GM19035 (cell line): Measurements from ENCODE around the gene ST8SIA2.

Experiments
- ATAC-seq: cut with Tn5 transposase; IDR thresholded peaks from one replicate; pipeline ENCODE4 v1.9.1; 2021; ENCODE audit not compliant: unreplicated experiment

Gene ST8SIA2

GRCh38 chr15:92393071-92393979 lies at the start of gene ST8SIA2:
Gene ST8SIA2 (plus strand): TSS chr15:92393881. CDS start chr15:92394065, 184 bp downstream.
- ATAC-seq = no peak

- ATAC-seq = no peak
Observed at GRCh38 chr15:92343924-92344643, 49.6 kb upstream of the ST8SIA2 start.

- no peak for ATAC-seq
Observed at GRCh38 chr15:92346063-92346462, 47.6 kb upstream of the ST8SIA2 start.

GRCh38 chr15:92355307-92355706 lies 38.4 kb upstream of the ST8SIA2 start:
- ATAC-seq = no peak

- no peak for ATAC-seq
Observed at GRCh38 chr15:92361321-92362000, 32.2 kb upstream of the ST8SIA2 start.

- no peak for ATAC-seq
Observed at GRCh38 chr15:92362001-92362350, 31.7 kb upstream of the ST8SIA2 start.

GRCh38 chr15:92365084-92365483 lies 28.6 kb upstream of the ST8SIA2 start:
- ATAC-seq = no peak

GRCh38 chr15:92365906-92366305 lies 27.8 kb upstream of the ST8SIA2 start:
- ATAC-seq = no peak

GRCh38 chr15:92366381-92366780 lies 27.3 kb upstream of the ST8SIA2 start:
- ATAC-seq = no peak

- ATAC-seq = no peak
Observed at GRCh38 chr15:92375057-92375456, 18.6 kb upstream of the ST8SIA2 start.

- ATAC-seq = no peak
Observed at GRCh38 chr15:92376109-92376508, 17.6 kb upstream of the ST8SIA2 start.

GRCh38 chr15:92377083-92377789 lies 16.4 kb upstream of the ST8SIA2 start:
- no peak for ATAC-seq

GRCh38 chr15:92383519-92384324 lies 10.0 kb upstream of the ST8SIA2 start:
- peak; percentile 68 for ATAC-seq

- no peak for ATAC-seq
Observed at GRCh38 chr15:92384381-92384780, 9.3 kb upstream of the ST8SIA2 start.

- ATAC-seq = no peak
Observed at GRCh38 chr15:92385096-92385495, 8.6 kb upstream of the ST8SIA2 start.

- ATAC-seq = no peak
Observed at GRCh38 chr15:92391640-92392039, 2.0 kb upstream of the ST8SIA2 start.

- no peak for ATAC-seq
Observed at GRCh38 chr15:92392462-92392861, 1.2 kb upstream of the ST8SIA2 start.

GRCh38 chr15:92393980-92394308 lies 263 bp downstream of the ST8SIA2 start:
- ATAC-seq = no peak

GRCh38 chr15:92394309-92395097 lies 822 bp downstream of the ST8SIA2 start:
- ATAC-seq = no peak
